Stimulated activated CD4-positive, alpha-beta T cell treated with anti-CD3 and anti-CD28 coated beads, Interleukin-15, amount 100 ng/mL, for 48 hours (primary cell): ENCODE measurements around the gene OSBPL2.

ENCODE experiments used
- DNase-seq, 2 donors: peaks; one replicate each; pipeline ENCODE4 v3.0.0-alpha.2; 2020; ENCODE audit warnings: low read depth in 2 of 2

Gene OSBPL2

DNA sequence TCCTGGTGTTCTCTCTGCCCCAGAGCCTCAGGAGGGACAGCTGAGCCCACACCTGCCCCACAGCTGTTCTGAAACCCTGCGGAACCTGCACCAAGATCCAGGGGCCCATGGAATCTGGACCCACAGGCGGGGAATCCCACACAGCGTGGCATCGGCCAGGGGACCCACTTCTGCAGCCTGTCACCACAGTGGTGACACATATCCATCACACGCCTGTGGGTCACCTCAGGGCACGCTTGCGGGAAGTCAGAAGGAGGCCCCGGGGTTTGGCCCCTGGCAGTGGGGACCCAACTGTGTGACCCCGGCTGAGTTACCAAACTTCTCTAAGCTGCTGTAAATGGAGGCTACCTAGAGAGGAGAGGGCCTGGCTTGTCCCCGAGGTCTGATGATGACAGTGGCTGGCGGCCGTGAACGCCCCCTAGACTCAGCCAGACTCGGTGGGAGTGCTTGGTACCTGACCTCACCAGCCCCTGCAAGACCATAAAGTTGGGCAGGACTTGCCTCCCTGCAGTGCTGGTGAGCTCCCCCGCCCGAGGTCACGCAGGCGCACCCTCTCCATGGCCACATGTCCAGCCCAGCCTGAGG is 16.0 kb upstream of the OSBPL2 start:
- DNase-seq: no peak

DNA sequence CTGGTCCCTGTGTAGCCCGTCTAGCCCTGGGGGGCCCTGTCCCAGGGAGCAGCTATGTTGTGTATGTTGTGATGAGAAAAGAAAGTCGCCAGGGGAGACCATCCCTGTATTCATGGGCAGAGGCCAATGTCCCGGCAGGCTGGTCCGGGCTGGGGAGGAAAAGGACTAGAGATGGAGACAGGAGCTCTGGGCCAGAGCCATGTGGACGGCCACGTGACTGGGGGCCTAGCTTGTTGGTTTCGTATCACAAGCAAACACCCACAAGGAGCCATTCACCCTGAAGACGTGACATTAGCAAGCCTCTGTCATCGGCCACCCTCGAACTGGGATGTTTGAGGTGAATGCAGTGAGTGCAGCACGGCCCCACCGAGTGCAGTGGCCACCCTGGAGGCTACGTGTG is 15.3 kb upstream of the OSBPL2 start:
- no peak for DNase-seq

DNA sequence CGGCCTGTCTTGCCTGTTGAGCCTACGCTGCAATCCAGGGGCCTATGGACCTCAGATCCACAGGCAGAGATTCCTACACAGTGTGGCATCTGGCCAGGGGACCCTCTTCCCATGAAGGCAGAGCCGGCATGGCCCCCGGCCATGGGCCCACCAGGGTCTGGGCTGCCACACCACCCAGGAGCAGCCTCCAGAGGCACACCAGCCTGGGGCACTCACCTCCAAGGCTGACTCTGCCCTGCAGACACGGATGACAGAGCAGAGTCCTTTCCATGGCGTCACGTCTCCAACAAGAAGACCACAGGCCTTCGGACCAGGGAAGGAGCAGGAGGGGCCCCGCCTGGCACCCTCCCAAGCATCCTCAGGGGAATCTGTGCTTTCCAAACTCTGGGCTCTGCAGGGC is 14.8 kb upstream of the OSBPL2 start:
- DNase-seq: no peak

- no peak for DNase-seq
Measured at GRCh38 chr20:62224113-62224855, 14.0 kb upstream of the OSBPL2 start.

- no peak for DNase-seq
Measured at GRCh38 chr20:62225026-62225425, 13.3 kb upstream of the OSBPL2 start.

- DNase-seq: no peak
Measured at GRCh38 chr20:62225820-62226635, 12.3 kb upstream of the OSBPL2 start.

DNA sequence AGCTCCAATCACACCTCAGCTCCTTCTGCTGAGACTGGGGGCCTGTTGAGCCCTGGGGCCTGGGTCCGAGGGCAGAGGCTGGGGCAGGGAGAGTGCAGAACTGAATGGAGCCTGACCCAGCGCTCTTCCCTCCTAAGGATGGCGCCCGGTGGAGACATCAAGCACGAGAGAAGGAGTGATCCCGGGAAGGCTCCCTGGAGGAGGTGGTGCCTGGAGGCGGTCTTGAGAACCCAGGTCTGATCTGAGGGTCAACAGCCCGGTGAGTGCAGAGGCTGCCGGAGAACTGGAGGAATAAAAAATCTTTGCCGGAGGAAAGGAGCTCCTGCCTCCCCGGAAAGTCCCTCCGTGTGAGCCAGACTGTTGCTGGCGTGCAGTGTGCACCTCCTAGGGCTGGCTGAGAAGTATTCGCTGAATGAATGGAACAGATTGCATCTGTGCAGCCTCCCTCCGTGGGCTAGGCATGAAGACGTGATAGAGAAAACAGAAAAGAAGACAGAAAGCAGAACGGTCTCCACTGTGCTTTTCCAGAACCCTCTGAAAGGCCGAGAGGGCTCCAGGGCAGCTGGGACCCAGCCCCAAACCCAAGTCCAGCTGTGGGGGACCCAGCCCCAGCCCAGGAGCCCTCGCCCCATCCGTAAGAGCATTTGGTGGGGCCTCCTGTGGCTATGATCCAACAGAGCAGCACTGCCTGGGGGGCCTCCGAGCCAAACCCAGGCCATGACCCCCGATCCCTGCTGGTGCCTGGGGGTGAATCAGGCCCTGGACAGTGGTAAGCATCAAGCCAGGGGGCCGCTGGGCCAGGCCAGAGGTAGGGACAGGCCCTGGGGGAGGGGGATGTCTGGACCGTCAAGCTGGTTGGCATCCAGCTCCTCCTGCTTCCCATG is 11.4 kb upstream of the OSBPL2 start:
- DNase-seq: no peak

DNA sequence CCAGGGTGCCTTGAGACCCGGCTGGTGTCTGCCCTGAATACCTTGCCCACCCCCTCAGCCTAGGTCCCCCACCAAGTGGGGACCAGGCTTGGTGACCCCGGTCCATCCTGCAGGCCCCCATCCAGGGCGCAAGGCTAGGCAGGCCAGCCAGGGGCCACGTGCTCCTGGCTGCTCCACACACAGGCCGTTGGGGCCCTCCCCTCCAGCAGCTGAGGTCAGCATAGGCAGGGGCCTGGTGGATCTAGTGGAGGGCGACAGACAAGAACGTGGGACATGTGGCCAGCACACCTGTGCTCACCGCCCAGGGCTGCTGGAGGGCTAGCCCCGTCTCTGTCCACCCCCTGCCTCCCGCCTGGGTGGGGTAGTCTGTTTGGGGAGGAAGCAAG is 10.7 kb upstream of the OSBPL2 start:
- DNase-seq: no peak

- no peak for DNase-seq
Measured at GRCh38 chr20:62227977-62228958, 10.1 kb upstream of the OSBPL2 start.

- no peak for DNase-seq
Measured at GRCh38 chr20:62228982-62229545, 9.3 kb upstream of the OSBPL2 start.

- no peak for DNase-seq
Measured at GRCh38 chr20:62229667-62230066, 8.7 kb upstream of the OSBPL2 start.

DNA sequence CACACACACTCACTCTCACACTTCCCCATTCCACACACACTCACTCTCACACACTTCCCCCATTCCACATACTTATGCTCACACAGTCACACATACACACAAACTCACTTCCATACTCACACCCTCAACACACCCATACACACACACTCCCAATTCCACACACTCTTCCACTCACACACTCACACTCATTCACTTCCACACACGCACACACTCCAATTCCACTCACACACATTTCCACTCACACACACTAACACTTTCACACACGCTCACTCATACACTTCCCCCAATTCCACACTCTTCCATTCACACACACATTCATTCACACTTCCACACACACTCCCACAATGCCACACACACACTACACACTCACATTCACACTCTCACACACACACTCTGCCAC is 8.0 kb upstream of the OSBPL2 start:
- DNase-seq: no peak

GRCh38 chr20:62230696-62231095 is 7.6 kb upstream of the OSBPL2 start:
- DNase-seq: no peak

DNA sequence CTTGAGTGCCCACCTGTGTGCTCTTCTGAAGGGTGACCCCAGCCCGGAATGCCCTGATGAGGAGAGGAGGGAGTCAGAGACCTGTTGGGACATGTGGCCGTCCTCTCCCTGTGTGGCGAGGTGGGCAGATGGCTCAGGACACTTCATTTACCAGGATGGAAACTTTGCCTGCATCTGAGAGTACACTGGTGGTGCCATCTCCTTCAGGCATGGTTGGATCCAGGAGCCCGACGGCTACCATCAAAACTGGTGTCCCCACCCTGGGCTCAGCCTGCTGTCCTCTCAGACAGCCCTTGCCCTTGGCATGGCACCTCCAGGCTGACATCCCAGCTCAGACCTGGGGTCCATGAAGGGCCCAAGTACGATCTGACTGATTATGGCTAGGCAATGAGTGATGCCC is 7.0 kb upstream of the OSBPL2 start:
- no peak for DNase-seq

DNA sequence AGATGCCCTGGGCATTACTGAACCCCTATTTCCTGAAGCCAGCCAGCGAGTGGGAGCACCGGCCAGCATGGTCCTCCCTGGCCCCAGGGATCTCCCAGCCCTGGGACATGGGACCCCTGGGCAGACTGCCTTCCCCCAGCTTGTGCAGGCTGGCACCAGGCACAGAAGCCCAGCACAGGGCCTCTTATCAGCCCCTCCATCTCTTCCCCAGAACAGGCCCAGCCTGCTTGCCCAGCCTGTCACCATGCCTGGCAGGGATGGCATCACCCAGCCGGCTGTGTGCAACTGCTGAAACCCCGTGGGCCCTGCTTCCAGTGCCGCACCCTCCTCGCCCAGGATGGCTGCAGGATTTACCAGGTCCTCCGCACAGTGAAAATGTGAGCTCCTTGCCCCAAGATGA is 6.1 kb upstream of the OSBPL2 start:
- no peak for DNase-seq

- no peak for DNase-seq
Measured at GRCh38 chr20:62232770-62233645, 5.3 kb upstream of the OSBPL2 start.

- no peak for DNase-seq
Measured at GRCh38 chr20:62233684-62234083, 4.6 kb upstream of the OSBPL2 start.

GRCh38 chr20:62234339-62234738 is 4.0 kb upstream of the OSBPL2 start:
- DNase-seq: no peak

GRCh38 chr20:62235001-62235776 is 3.1 kb upstream of the OSBPL2 start:
- no peak for DNase-seq
